IPS-18a (cell line): ENCODE results near the gene SMG6.

Source experiments
- H3K27ac ChIP-seq: one replicate; pipeline ENCODE4 v1.5.1; 2013; ENCODE audit warnings: low read length
- H3K27me3 ChIP-seq: one replicate; pipeline ENCODE4 v1.6.1; 2013; ENCODE audit warnings: mild to moderate bottlenecking, low read length; ENCODE audit not compliant: control insufficient read depth, insufficient read depth
- H3K36me3 ChIP-seq: one replicate; pipeline ENCODE4 v1.6.1; 2013; ENCODE audit warnings: low read depth, low read length; ENCODE audit not compliant: control insufficient read depth
- H3K4me1 ChIP-seq: one replicate; pipeline ENCODE4 v1.6.1; 2013; ENCODE audit warnings: low read depth, low read length; ENCODE audit not compliant: control insufficient read depth
- H3K4me3 ChIP-seq: one replicate; pipeline ENCODE4 v1.5.1; 2013; ENCODE audit warnings: low read length
- H3K9ac ChIP-seq: one replicate; pipeline ENCODE4 v1.6.1; 2013; ENCODE audit warnings: mild to moderate bottlenecking, low read length, moderate library complexity
- H3K9me3 ChIP-seq: one replicate; pipeline ENCODE4 v1.6.1; 2013; ENCODE audit warnings: low read depth, low read length; ENCODE audit not compliant: control insufficient read depth

SMG6 gene

GRCh38 chr17:2034806-2035540 lies 268.6 kb downstream of the SMG6 start:
- no peak overlapping the region for H3K4me3 ChIP-seq
- H3K27ac ChIP-seq, result no peak overlapping the region
- no peaks in the 10 kb centered on the region for H3K27me3 ChIP-seq
- H3K36me3 ChIP-seq, result peaks cover 3% of the 10 kb centered on the region
- peaks cover 7% of the 10 kb centered on the region for H3K4me1 ChIP-seq
- H3K9ac ChIP-seq, result no peak overlapping the region
- no peaks in the 10 kb centered on the region for H3K9me3 ChIP-seq

GRCh38 chr17:2034157-2034556 lies 269.4 kb downstream of the SMG6 start:
- peaks cover 7% of the 10 kb centered on the region for H3K27me3 ChIP-seq
- H3K9ac ChIP-seq, result no peak overlapping the region
- H3K4me3 ChIP-seq, result no peak overlapping the region
- H3K27ac ChIP-seq, result no peak overlapping the region
- peaks cover 11% of the 10 kb centered on the region for H3K4me1 ChIP-seq
- H3K36me3 ChIP-seq, result peaks cover 3% of the 10 kb centered on the region
- H3K9me3 ChIP-seq, result no peaks in the 10 kb centered on the region

GRCh38 chr17:2033153-2033552 lies 270.4 kb downstream of the SMG6 start:
- Histone ChIP-seq H3K4me3 (no peak overlapping the region), H3K9me3 (no peaks in the 10 kb centered on the region), H3K27me3 (peaks cover 17% of the 10 kb centered on the region), H3K4me1 (peaks cover 11% of the 10 kb centered on the region), H3K27ac (no peak overlapping the region), H3K36me3 (peaks cover 3% of the 10 kb centered on the region), H3K9ac (no peak overlapping the region)

- H3K9ac ChIP-seq, result no peak overlapping the region
- H3K4me3 ChIP-seq, result peak overlapping the region; percentile 100
- no peaks in the 10 kb centered on the region for H3K9me3 ChIP-seq
- no peaks in the 10 kb centered on the region for H3K36me3 ChIP-seq
- no peak overlapping the region for H3K27ac ChIP-seq
- H3K4me1 ChIP-seq, result peaks cover 11% of the 10 kb centered on the region
- H3K27me3 ChIP-seq, result peaks cover 41% of the 10 kb centered on the region
Measured at GRCh38 chr17:2030779-2031163, 272.8 kb downstream of the SMG6 start.

- Histone ChIP-seq H3K27ac (no peak within 1 kb of the TSS), H3K4me1 (peaks cover 11% of the 10 kb centered on the region), H3K9ac (peak within 1 kb of the TSS; percentile 71)
Measured at GRCh38 chr17:2029911-2030778, 273.4 kb downstream of the SMG6 start, which contains the start of gene DPH1. Gene DPH1 (plus strand): TSS chr17:2030153. CDS start chr17:2030170, 17 bp downstream.

GRCh38 chr17:2028737-2029136 lies 274.8 kb downstream of the SMG6 start:
- no peaks in the 10 kb centered on the region for H3K9me3 ChIP-seq
- H3K27ac ChIP-seq, result no peak overlapping the region
- H3K27me3 ChIP-seq, result peaks cover 61% of the 10 kb centered on the region
- no peak overlapping the region for H3K9ac ChIP-seq
- H3K4me3 ChIP-seq, result no peak overlapping the region
- H3K4me1 ChIP-seq, result peaks cover 8% of the 10 kb centered on the region
- no peaks in the 10 kb centered on the region for H3K36me3 ChIP-seq

More at GRCh38 chr17:2029911-2030778, 273.4 kb downstream of the SMG6 start, which contains the start of gene DPH1:
- no peaks in the 10 kb centered on the region for H3K9me3 ChIP-seq
- H3K4me3 ChIP-seq, result peak within 1 kb of the TSS; percentile 100
- peaks cover 47% of the 10 kb centered on the region for H3K27me3 ChIP-seq
- no peaks in the 10 kb centered on the region for H3K36me3 ChIP-seq

- no peak overlapping the region for H3K4me3 ChIP-seq
- no peak overlapping the region for H3K9ac ChIP-seq
- H3K9me3 ChIP-seq, result no peaks in the 10 kb centered on the region
- no peaks in the 10 kb centered on the region for H3K36me3 ChIP-seq
- peaks cover 7% of the 10 kb centered on the region for H3K4me1 ChIP-seq
- peaks cover 66% of the 10 kb centered on the region for H3K27me3 ChIP-seq
- no peak overlapping the region for H3K27ac ChIP-seq
Measured at GRCh38 chr17:2028234-2028614, 275.4 kb downstream of the SMG6 start.

GRCh38 chr17:2027528-2028233 lies 275.9 kb downstream of the SMG6 start:
- Histone ChIP-seq H3K4me1 (peaks cover 7% of the 10 kb centered on the region), H3K9ac (no peak overlapping the region), H3K36me3 (no peaks in the 10 kb centered on the region), H3K9me3 (no peaks in the 10 kb centered on the region), H3K4me3 (no peak overlapping the region), H3K27me3 (peaks cover 72% of the 10 kb centered on the region), H3K27ac (no peak overlapping the region)

GRCh38 chr17:2025622-2026309 lies 277.8 kb downstream of the SMG6 start:
- Histone ChIP-seq H3K27me3 (peaks cover 86% of the 10 kb centered on the region), H3K36me3 (no peaks in the 10 kb centered on the region), H3K4me3 (peak overlapping the region; percentile 42), H3K4me1 (peaks cover 5% of the 10 kb centered on the region), H3K9me3 (no peaks in the 10 kb centered on the region), H3K27ac (no peak overlapping the region), H3K9ac (no peak overlapping the region)

- peaks cover 91% of the 10 kb centered on the region for H3K27me3 ChIP-seq
- H3K9me3 ChIP-seq, result no peaks in the 10 kb centered on the region
- H3K27ac ChIP-seq, result no peak within 1 kb of the TSS
- peak within 1 kb of the TSS; percentile 42 for H3K4me3 ChIP-seq
- H3K36me3 ChIP-seq, result no peaks in the 10 kb centered on the region
- H3K4me1 ChIP-seq, result peaks cover 4% of the 10 kb centered on the region
- no peak within 1 kb of the TSS for H3K9ac ChIP-seq
Measured at GRCh38 chr17:2025220-2025621, 278.4 kb downstream of the SMG6 start, which contains the start of gene RTN4RL1. Gene RTN4RL1 (minus strand): TSS chr17:2025334. CDS start chr17:2024865, 469 bp downstream.
